Panc1 (cell line): ENCODE results near the gene PBX1. TPM values are rescaled to one million over a fixed set of nuclear protein-coding genes. Genes with fewer than 3 reads are reported as not detected.

Source experiments
- ATAC-seq: fragments of 200-7000 bp; cut with Tn5 transposase; 2 replicates; pipeline ENCODE4 v1.9.1; 2020; ENCODE audit warnings: mild to moderate bottlenecking, moderate library complexity
- BruUV-seq: library from RNA; stranded (reverse); fragments of 400-500 nt; replicated peaks from 2 replicates; lab custom pipeline; 2021; lab: Mats Ljungman, UMichigan
- CTCF ChIA-PET: fragments of 300-600 bp; sonication (Branson Sonifier 250); formaldehyde crosslinking; loops from one replicate; lab custom pipeline; 2022; ENCODE audit warnings: antibody characterized with exemption; lab: Charles Lee
- POLR2A ChIA-PET: fragments of 300-600 bp; sonication (Branson Sonifier 250); formaldehyde crosslinking; loops from one replicate; lab custom pipeline; 2022; ENCODE audit warnings: antibody characterized with exemption; lab: Charles Lee
- DNase-seq: peaks from one replicate; pipeline ENCODE4 v3.0.0-alpha.2; 2010; ENCODE audit warnings: low read depth, low spot score
- H3K27ac ChIP-seq: 2 replicates; pipeline ENCODE4 v1.5.1; 2011; ENCODE audit warnings: mild to moderate bottlenecking, low read length, inconsistent platforms
- H3K27me3 ChIP-seq: fragments of 200-500 bp; sonication (Bioruptor generic); 2 replicates; pipeline ENCODE4 v1.6.0; 2014; ENCODE audit warnings: low read length, inconsistent platforms; ENCODE audit not compliant: control insufficient read depth, insufficient read depth
- H3K36me3 ChIP-seq: fragments of 200-500 bp; sonication (Bioruptor generic); 2 replicates; pipeline ENCODE4 v1.5.1; 2014; ENCODE audit warnings: inconsistent platforms, mild to moderate bottlenecking, low read length, moderate library complexity; ENCODE audit not compliant: control insufficient read depth, insufficient read depth
- H3K4me1 ChIP-seq: 2 replicates; pipeline ENCODE4 v1.5.1; 2011; ENCODE audit warnings: inconsistent platforms, mild to moderate bottlenecking, low read length, moderate library complexity; ENCODE audit not compliant: control insufficient read depth, insufficient read depth
- H3K4me3 ChIP-seq, 2 experiments: 2 replicates each; pipeline ENCODE4 v1.5.1; 2011 to 2012; ENCODE audit warnings: low read depth in 2 of 2, low read length in 2 of 2, mild to moderate bottlenecking in 2 of 2, inconsistent platforms in 1 of 2, moderate library complexity in 1 of 2
- H3K9me3 ChIP-seq: fragments of 200-500 bp; sonication (Bioruptor generic); 2 replicates; pipeline ENCODE4 v1.5.1; 2014; ENCODE audit warnings: low read depth, mild to moderate bottlenecking, inconsistent platforms, low read length, moderate library complexity; ENCODE audit not compliant: control insufficient read depth, insufficient read depth
- POLR2AphosphoS5 ChIP-seq: IDR thresholded peaks from 2 replicates; pipeline ENCODE4 v1.6.1; 2012; ENCODE audit warnings: mild to moderate bottlenecking, low read depth, low read length, moderate library complexity
- SIN3A ChIP-seq: IDR thresholded peaks from 2 replicates; pipeline ENCODE4 v1.6.1; 2012; ENCODE audit warnings: low read depth, mild to moderate bottlenecking, low read length, moderate library complexity, borderline replicate concordance; ENCODE audit not compliant: insufficient read depth
- TCF7L2 ChIP-seq: IDR thresholded peaks from 2 replicates; pipeline ENCODE4 v1.6.1; 2011; ENCODE audit warnings: mild to moderate bottlenecking, low read depth, low read length, inconsistent platforms
- in situ Hi-C: cut with HindIII; loops from 2 replicates; pipeline ENCODE4 v1.10.0; 2016; ENCODE audit warnings: low sequenced_read_pairs, low pct_unique_long_range_greater_than_20kb
- intact Hi-C: fragments of 100-400 bp; cut with micrococcal nuclease; formaldehyde crosslinking; loops from one replicate; pipeline ENCODE4 v1.10.0; 2022; ENCODE audit not compliant: unreplicated experiment
- total RNA-seq: library from RNA; stranded (reverse); gene quantifications from one replicate; pipeline ENCODE4 v1.2.1, GENCODE V29; 2021; ENCODE audit not compliant: unreplicated experiment
- TF ChIP-seq, protein P1 (sequence below), 2 experiments: IDR thresholded peaks; 2 replicates each; pipeline ENCODE4 v1.6.1; 2011 to 2012; ENCODE audit warnings: low read depth in 2 of 2, control low read depth in 1 of 2, low read length in 1 of 2, mild to moderate bottlenecking in 1 of 2, moderate library complexity in 1 of 2; ENCODE audit not compliant: insufficient read depth in 1 of 2
- TF ChIP-seq, protein P2 (sequence below): fragments of 450-650 bp; IDR thresholded peaks from 2 replicates; pipeline ENCODE4 v1.5.1; 2017; ENCODE audit warnings: mild to moderate bottlenecking

Gene PBX1
- total RNA-seq, 1 experiment from 2014 or later, result 2.0 TPM

DNA sequence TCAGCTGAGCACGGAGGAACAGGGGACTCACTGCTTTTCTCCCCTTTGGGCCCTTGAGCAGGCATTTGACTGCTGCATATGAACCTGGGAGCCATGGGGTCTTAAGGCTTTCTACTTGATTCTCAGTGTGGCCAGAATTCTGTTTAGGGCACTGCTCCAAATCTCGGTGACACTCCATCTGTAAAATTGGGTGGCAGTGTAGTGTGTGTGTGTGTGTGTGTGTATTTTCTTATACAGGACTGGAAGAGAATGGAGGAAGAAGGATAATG is 162.2 kb downstream of the PBX1 start:
- TF ChIP-seq POLR2AphosphoS5, result no peak
- TF ChIP-seq, protein P1, sequence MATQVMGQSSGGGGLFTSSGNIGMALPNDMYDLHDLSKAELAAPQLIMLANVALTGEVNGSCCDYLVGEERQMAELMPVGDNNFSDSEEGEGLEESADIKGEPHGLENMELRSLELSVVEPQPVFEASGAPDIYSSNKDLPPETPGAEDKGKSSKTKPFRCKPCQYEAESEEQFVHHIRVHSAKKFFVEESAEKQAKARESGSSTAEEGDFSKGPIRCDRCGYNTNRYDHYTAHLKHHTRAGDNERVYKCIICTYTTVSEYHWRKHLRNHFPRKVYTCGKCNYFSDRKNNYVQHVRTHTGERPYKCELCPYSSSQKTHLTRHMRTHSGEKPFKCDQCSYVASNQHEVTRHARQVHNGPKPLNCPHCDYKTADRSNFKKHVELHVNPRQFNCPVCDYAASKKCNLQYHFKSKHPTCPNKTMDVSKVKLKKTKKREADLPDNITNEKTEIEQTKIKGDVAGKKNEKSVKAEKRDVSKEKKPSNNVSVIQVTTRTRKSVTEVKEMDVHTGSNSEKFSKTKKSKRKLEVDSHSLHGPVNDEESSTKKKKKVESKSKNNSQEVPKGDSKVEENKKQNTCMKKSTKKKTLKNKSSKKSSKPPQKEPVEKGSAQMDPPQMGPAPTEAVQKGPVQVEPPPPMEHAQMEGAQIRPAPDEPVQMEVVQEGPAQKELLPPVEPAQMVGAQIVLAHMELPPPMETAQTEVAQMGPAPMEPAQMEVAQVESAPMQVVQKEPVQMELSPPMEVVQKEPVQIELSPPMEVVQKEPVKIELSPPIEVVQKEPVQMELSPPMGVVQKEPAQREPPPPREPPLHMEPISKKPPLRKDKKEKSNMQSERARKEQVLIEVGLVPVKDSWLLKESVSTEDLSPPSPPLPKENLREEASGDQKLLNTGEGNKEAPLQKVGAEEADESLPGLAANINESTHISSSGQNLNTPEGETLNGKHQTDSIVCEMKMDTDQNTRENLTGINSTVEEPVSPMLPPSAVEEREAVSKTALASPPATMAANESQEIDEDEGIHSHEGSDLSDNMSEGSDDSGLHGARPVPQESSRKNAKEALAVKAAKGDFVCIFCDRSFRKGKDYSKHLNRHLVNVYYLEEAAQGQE (IDR thresholded peaks at IDR 0.05; ENCODE audit: insufficient read depth in 1 of 2, low read depth in 2 of 2, low read length in 1 of 2), result no peak
- TF ChIP-seq, protein P2, sequence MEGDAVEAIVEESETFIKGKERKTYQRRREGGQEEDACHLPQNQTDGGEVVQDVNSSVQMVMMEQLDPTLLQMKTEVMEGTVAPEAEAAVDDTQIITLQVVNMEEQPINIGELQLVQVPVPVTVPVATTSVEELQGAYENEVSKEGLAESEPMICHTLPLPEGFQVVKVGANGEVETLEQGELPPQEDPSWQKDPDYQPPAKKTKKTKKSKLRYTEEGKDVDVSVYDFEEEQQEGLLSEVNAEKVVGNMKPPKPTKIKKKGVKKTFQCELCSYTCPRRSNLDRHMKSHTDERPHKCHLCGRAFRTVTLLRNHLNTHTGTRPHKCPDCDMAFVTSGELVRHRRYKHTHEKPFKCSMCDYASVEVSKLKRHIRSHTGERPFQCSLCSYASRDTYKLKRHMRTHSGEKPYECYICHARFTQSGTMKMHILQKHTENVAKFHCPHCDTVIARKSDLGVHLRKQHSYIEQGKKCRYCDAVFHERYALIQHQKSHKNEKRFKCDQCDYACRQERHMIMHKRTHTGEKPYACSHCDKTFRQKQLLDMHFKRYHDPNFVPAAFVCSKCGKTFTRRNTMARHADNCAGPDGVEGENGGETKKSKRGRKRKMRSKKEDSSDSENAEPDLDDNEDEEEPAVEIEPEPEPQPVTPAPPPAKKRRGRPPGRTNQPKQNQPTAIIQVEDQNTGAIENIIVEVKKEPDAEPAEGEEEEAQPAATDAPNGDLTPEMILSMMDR, result no peak
- TF ChIP-seq SIN3A, result no peak
- TF ChIP-seq TCF7L2, result no peak
- Histone ChIP-seq H3K36me3 (no peaks in the 10 kb centered on the region), H3K27me3 (no peaks in the 10 kb centered on the region; the same call in 1 of the 2 replicates), H3K9me3 (no peaks in the 10 kb centered on the region), H3K4me1 (no peaks in the 10 kb centered on the region), H3K4me3 (no peak overlapping the region), H3K27ac (no peak overlapping the region)
- intact Hi-C loops (no loop called here), in situ Hi-C loops (no loop called here)
- POLR2A ChIA-PET, result no interaction called here
- DNase-seq (no peak), ATAC-seq (no peak)
- no TSS peak for BruUV-seq
- CTCF ChIA-PET, result no interaction called here

DNA sequence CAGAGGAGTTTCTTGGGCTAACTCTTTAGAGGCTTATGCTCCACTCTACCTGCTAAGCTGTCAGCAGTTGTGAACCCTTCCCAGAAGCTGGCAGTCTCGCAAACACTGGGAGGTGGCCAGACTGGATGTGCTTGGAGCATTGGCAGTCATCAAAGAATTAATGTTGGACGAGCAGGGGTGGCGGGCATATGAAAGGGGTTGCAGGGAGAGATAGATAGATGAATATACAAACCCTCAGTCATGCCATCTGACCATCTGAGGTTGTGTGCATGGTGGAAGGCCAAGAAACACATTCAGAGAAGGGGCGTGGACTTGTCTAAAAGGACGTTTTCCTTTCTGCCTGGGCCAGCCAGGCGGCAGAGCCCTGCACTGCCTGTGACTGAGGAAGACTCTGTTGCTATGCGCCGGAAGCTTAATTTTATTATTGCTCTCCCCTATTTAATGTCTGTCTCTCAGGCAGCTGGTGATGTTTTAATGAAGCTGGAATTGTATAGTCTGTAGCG is 164.4 kb downstream of the PBX1 start:
- TF ChIP-seq, protein P2, result no peak
- TF ChIP-seq POLR2AphosphoS5 (no peak), SIN3A (no peak), TCF7L2 (no peak)
- TF ChIP-seq, protein P1 (IDR thresholded peaks at IDR 0.05; ENCODE audit: insufficient read depth in 1 of 2, low read depth in 2 of 2, low read length in 1 of 2), result no peak
- Histone ChIP-seq H3K4me3 (no peak overlapping the region), H3K27me3 (no peaks in the 10 kb centered on the region; the same call in 1 of the 2 replicates), H3K27ac (no peak overlapping the region), H3K4me1 (no peaks in the 10 kb centered on the region), H3K36me3 (no peaks in the 10 kb centered on the region), H3K9me3 (no peaks in the 10 kb centered on the region)
- DNase-seq (no peak), ATAC-seq (no peak)
- no TSS peak for BruUV-seq
- in situ Hi-C loops, result no loop called here
- POLR2A ChIA-PET, result no interaction called here
- CTCF ChIA-PET, result no interaction called here
- intact Hi-C loops, result no loop called here
